HepG2 (cell line): Measurements from ENCODE around the gene TMEM258. TPM values are rescaled to one million over a fixed set of nuclear protein-coding genes. Genes with fewer than 3 reads are reported as not detected.

Source experiments
- EED ChIP-seq: sonication (generic); formaldehyde crosslinking; IDR thresholded peaks from 2 replicates; pipeline ENCODE4 v1.5.0; 2020; ENCODE audit warnings: mild to moderate bottlenecking, missing genetic modification reagents
- EHMT2 ChIP-seq: fragments of 200-600 bp; sonication (generic); IDR thresholded peaks from 2 replicates; pipeline ENCODE4 v1.7.0; 2017; ENCODE audit warnings: antibody characterized with exemption, low read depth, low read length, borderline replicate concordance
- FOXM1 ChIP-seq: sonication (generic); formaldehyde crosslinking; IDR thresholded peaks from 2 replicates; pipeline ENCODE4 v1.5.0; 2020; ENCODE audit warnings: missing genetic modification reagents
- GTF2F1 ChIP-seq: fragments of 150-350 bp; IDR thresholded peaks from 2 replicates; pipeline ENCODE4 v1.6.1; 2014; ENCODE audit warnings: low read length
- MIER3 ChIP-seq: IDR thresholded peaks from 2 replicates; pipeline ENCODE4 v1.6.1; 2016; ENCODE audit warnings: missing compliant biosample characterization, borderline replicate concordance
- NFKBIZ ChIP-seq: IDR thresholded peaks from 2 replicates; pipeline ENCODE4 v1.6.1; 2018; ENCODE audit warnings: missing genetic modification reagents, missing compliant biosample characterization
- NR2F1 ChIP-seq, 2 experiments: fragments of 450-650 bp in 1 of 2; formaldehyde crosslinking in 1 of 2; IDR thresholded peaks; 2 replicates each; pipeline versions ENCODE4 v1.5.0 to v1.6.1; 2016 to 2020; ENCODE audit warnings: mild to moderate bottlenecking in 1 of 2, missing compliant biosample characterization in 1 of 2, missing genetic modification reagents in 1 of 2, moderate library complexity in 1 of 2
- SALL1 ChIP-seq: sonication (generic); formaldehyde crosslinking; IDR thresholded peaks from 2 replicates; pipeline ENCODE4 v1.8.0; 2022; ENCODE audit warnings: mild to moderate bottlenecking, missing genetic modification reagents
- SOX13 ChIP-seq, 3 experiments: fragments of 450-650 bp in 1 of 3; sonication (generic) in 1 of 3; formaldehyde crosslinking in 1 of 3; IDR thresholded peaks in 2 of 3; conservative IDR thresholded peaks in 1 of 3; 2 replicates each; pipeline versions ENCODE4 v1.5.0 to v1.6.1; 2016 to 2020; ENCODE audit warnings: antibody characterized with exemption in 1 of 3, mild to moderate bottlenecking in 1 of 3, missing compliant biosample characterization in 1 of 3, missing genetic modification reagents in 1 of 3, moderate library complexity in 1 of 3
- YEATS2 ChIP-seq: sonication (generic); formaldehyde crosslinking; IDR thresholded peaks from 2 replicates; pipeline ENCODE4 v1.4.0; 2020; ENCODE audit warnings: missing genetic modification reagents, borderline replicate concordance
- ZNF12 ChIP-seq: sonication (generic); formaldehyde crosslinking; IDR thresholded peaks from 2 replicates; pipeline ENCODE4 v1.5.0; 2020; ENCODE audit warnings: missing genetic modification reagents
- ZNF282 ChIP-seq: fragments of 450-650 bp; IDR thresholded peaks from 2 replicates; pipeline ENCODE4 v1.6.1; 2018; ENCODE audit not compliant: partially characterized antibody
- ZNF547 ChIP-seq: sonication (generic); formaldehyde crosslinking; IDR thresholded peaks from 2 replicates; pipeline ENCODE4 v1.5.1; 2020; ENCODE audit warnings: mild to moderate bottlenecking, missing genetic modification reagents
- ZZZ3 ChIP-seq: sonication (generic); formaldehyde crosslinking; IDR thresholded peaks from 2 replicates; pipeline ENCODE4 v1.4.0; 2020; ENCODE audit warnings: missing genetic modification reagents, mild to moderate bottlenecking, borderline replicate concordance
- polyA plus RNA-seq, 8 experiments: library from polyadenylated mRNA; depleted of rRNA in 3 of 8; stranded (reverse) in 7 of 8; unstranded in 1 of 8; fragments of >200 nt; fragmentation: Illumina TruSeq in 4 of 8; extraction: Trizol in 4 of 8; gene quantifications; 2 replicates each; pipeline versions ENCODE4 v1.2.1 to v1.2.3, GENCODE V29; 2011 to 2016; ENCODE audit warnings: low read depth in 4 of 8, missing spikeins in 1 of 8, mixed read lengths in 1 of 8; ENCODE audit not compliant: insufficient read depth in 1 of 8
- total RNA-seq, 5 experiments: library from RNA; depleted of rRNA; stranded (reverse); fragments of >200 nt; fragmentation: Illumina TruSeq; extraction: Trizol; gene quantifications; 2 replicates each; pipeline ENCODE4 v1.2.3, GENCODE V29; 2016; ENCODE audit warnings: low read depth in 1 of 5
- TF ChIP-seq, protein P1 (sequence below): sonication (generic); formaldehyde crosslinking; IDR thresholded peaks from one replicate; pipeline ENCODE4 v1.5.1; 2020; ENCODE audit warnings: mild to moderate bottlenecking, missing genetic modification reagents; ENCODE audit errors: not compliant biosample characterization
- TF ChIP-seq, protein P2 (sequence below): sonication (generic); formaldehyde crosslinking; IDR thresholded peaks from 2 replicates; pipeline ENCODE4 v1.4.0; 2020; ENCODE audit warnings: missing genetic modification reagents
- TF ChIP-seq, protein P3 (sequence below): sonication (generic); formaldehyde crosslinking; conservative IDR thresholded peaks from 2 replicates; pipeline ENCODE4 v1.8.0; 2022; ENCODE audit warnings: missing genetic modification reagents

The TMEM258 gene
- total and polyA plus RNA-seq, 2 of the 13 experiments (the other 11 are each of a cell fraction or from before 2014, with no cell fraction given), result 175 to 424 TPM

DNA sequence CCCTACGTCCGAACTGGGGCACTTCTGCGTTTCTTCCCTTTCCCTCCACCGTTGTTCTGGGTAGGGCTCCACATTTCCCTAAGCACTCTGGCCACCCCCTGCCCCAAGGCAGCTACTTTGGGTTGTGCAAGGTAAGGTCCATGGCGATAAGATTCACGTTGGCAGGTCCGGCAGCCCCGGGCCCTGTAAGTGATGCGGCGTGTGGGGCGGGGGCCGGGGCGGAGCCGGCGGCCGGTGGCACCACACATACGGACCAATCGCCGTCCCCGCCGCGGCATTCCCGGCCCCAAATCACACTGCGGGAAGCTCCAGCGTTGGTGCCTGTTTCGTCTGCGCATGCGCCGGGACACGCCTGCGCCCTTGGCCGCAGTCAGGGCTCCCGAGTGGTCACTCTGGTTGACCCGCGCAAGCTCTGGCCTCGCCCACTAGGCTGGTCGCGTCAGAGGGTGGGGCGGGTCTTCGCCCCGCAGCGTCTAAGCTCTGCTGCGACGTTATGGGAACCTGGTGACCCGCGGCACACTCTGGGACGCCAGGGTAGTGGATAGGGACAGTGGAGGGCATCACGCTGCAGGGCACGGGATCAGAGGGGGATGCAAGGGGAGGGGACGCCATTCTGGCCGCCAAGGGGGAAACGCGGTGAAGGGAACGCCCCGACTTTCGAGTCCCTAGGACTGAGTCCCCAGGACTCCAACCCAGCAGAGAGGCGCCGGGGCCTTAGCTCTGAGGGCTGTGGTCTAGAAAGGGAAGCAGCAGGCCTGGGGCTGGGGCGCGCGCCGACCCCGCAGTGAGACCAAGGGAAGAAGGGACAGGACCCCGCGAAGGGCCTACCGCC is 22.8 kb upstream of the TMEM258 start (continued):
- TF ChIP-seq, protein P1, sequence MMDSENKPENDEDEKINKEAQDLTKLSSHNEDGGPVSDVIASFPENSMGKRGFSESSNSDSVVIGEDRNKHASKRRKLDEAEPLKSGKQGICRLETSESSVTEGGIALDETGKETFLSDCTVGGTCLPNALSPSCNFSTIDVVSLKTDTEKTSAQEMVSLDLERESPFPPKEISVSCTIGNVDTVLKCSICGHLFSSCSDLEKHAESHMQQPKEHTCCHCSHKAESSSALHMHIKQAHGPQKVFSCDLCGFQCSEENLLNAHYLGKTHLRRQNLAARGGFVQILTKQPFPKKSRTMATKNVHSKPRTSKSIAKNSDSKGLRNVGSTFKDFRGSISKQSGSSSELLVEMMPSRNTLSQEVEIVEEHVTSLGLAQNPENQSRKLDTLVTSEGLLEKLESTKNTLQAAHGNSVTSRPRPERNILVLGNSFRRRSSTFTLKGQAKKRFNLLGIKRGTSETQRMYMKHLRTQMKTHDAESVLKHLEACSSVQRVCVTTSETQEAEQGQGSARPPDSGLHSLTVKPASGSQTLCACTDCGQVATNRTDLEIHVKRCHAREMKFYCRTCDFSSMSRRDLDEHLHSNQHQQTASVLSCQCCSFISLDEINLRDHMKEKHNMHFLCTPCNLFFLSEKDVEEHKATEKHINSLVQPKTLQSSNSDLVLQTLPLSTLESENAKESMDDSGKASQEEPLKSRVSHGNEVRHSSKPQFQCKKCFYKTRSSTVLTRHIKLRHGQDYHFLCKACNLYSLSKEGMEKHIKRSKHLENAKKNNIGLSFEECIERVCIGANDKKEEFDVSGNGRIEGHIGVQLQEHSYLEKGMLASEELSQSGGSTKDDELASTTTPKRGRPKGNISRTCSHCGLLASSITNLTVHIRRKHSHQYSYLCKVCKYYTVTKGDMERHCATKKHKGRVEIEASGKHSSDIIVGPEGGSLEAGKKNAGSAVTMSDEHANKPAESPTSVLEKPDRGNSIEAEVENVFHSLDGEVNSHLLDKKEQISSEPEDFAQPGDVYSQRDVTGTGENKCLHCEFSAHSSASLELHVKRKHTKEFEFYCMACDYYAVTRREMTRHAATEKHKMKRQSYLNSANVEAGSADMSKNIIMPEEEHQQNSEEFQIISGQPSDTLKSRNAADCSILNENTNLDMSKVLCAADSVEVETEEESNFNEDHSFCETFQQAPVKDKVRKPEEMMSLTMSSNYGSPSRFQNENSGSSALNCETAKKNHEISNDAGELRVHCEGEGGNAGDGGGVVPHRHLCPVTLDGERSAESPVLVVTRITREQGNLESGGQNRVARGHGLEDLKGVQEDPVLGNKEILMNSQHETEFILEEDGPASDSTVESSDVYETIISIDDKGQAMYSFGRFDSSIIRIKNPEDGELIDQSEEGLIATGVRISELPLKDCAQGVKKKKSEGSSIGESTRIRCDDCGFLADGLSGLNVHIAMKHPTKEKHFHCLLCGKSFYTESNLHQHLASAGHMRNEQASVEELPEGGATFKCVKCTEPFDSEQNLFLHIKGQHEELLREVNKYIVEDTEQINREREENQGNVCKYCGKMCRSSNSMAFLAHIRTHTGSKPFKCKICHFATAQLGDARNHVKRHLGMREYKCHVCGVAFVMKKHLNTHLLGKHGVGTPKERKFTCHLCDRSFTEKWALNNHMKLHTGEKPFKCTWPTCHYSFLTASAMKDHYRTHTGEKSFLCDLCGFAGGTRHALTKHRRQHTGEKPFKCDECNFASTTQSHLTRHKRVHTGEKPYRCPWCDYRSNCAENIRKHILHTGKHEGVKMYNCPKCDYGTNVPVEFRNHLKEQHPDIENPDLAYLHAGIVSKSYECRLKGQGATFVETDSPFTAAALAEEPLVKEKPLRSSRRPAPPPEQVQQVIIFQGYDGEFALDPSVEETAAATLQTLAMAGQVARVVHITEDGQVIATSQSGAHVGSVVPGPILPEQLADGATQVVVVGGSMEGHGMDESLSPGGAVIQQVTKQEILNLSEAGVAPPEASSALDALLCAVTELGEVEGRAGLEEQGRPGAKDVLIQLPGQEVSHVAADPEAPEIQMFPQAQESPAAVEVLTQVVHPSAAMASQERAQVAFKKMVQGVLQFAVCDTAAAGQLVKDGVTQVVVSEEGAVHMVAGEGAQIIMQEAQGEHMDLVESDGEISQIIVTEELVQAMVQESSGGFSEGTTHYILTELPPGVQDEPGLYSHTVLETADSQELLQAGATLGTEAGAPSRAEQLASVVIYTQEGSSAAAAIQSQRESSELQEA (CRISPR knock-in tag), result peak; percentile 38
- TF ChIP-seq YEATS2 (CRISPR knock-in tag), result peak; percentile 24; the same call in 1 of the 2 replicates
- peak; percentile 64 for TF ChIP-seq SALL1
- TF ChIP-seq NFKBIZ (CRISPR knock-in tag), result no peak
- TF ChIP-seq ZNF12 (CRISPR knock-in tag), result peak; percentile 92
- TF ChIP-seq, protein P2, sequence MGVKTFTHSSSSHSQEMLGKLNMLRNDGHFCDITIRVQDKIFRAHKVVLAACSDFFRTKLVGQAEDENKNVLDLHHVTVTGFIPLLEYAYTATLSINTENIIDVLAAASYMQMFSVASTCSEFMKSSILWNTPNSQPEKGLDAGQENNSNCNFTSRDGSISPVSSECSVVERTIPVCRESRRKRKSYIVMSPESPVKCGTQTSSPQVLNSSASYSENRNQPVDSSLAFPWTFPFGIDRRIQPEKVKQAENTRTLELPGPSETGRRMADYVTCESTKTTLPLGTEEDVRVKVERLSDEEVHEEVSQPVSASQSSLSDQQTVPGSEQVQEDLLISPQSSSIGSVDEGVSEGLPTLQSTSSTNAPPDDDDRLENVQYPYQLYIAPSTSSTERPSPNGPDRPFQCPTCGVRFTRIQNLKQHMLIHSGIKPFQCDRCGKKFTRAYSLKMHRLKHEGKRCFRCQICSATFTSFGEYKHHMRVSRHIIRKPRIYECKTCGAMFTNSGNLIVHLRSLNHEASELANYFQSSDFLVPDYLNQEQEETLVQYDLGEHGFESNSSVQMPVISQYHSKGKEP (CRISPR knock-in tag), result no peak
- TF ChIP-seq EHMT2, result no peak
- TF ChIP-seq ZNF282, result no peak
- TF ChIP-seq, protein P3, sequence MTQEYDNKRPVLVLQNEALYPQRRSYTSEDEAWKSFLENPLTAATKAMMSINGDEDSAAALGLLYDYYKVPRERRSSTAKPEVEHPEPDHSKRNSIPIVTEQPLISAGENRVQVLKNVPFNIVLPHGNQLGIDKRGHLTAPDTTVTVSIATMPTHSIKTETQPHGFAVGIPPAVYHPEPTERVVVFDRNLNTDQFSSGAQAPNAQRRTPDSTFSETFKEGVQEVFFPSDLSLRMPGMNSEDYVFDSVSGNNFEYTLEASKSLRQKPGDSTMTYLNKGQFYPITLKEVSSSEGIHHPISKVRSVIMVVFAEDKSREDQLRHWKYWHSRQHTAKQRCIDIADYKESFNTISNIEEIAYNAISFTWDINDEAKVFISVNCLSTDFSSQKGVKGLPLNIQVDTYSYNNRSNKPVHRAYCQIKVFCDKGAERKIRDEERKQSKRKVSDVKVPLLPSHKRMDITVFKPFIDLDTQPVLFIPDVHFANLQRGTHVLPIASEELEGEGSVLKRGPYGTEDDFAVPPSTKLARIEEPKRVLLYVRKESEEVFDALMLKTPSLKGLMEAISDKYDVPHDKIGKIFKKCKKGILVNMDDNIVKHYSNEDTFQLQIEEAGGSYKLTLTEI (CRISPR knock-in tag), result no peak
- TF ChIP-seq ZZZ3 (CRISPR knock-in tag), result no peak
- no peak; the same call in 1 of the 2 replicates for TF ChIP-seq EED (CRISPR knock-in tag)
- peak; percentile 63 for TF ChIP-seq ZNF547
- TF ChIP-seq FOXM1 (CRISPR knock-in tag), result no peak
- no peak for TF ChIP-seq NR2F1 (CRISPR knock-in tag; IDR thresholded peaks at IDR 0.05)
- TF ChIP-seq GTF2F1, result no peak
- TF ChIP-seq MIER3, result no peak; the same call in 1 of the 2 replicates
- TF ChIP-seq SOX13 (IDR thresholded peaks at IDR 0.05), result no peak
- no peak for TF ChIP-seq SOX13 (CRISPR knock-in tag; conservative IDR thresholded peaks at IDR 0.05 in 1 of 2, IDR thresholded peaks at IDR 0.05 in 1 of 2)
